Measurements from ENCODE around the gene ZNF135.

The ZNF135 gene

GRCh38 chr19:58095328-58095727, 36.2 kb downstream of the ZNF135 start:
- no peak for DNase-seq

- no peak for DNase-seq
These were observed 37.8 kb downstream of the ZNF135 start for GRCh38 chr19:58096884-58097283.

- no peak for DNase-seq
These were observed 38.3 kb downstream of the ZNF135 start for GRCh38 chr19:58097349-58097748.

GRCh38 chr19:58097781-58098681, 38.9 kb downstream of the ZNF135 start, which contains the start of gene ZSCAN18:
Gene ZSCAN18 (minus strand): TSS chr19:58098231. CDS start chr19:58090267, 7,964 bp downstream.
- peak; percentile 93 for DNase-seq

GRCh38 chr19:58098682-58098998, 39.6 kb downstream of the ZNF135 start:
- DNase-seq, result no peak

- no peak for DNase-seq
These were observed 48.9 kb downstream of the ZNF135 start for GRCh38 chr19:58107778-58108545.

- DNase-seq, result no peak
These were observed 49.4 kb downstream of the ZNF135 start for GRCh38 chr19:58108546-58108817.

GRCh38 chr19:58117841-58118575, 58.9 kb downstream of the ZNF135 start:
- no peak for DNase-seq

- no peak for DNase-seq
These were observed 60.1 kb downstream of the ZNF135 start for GRCh38 chr19:58118979-58119733.
